ENCODE results near the gene NRXN2.

DNA sequence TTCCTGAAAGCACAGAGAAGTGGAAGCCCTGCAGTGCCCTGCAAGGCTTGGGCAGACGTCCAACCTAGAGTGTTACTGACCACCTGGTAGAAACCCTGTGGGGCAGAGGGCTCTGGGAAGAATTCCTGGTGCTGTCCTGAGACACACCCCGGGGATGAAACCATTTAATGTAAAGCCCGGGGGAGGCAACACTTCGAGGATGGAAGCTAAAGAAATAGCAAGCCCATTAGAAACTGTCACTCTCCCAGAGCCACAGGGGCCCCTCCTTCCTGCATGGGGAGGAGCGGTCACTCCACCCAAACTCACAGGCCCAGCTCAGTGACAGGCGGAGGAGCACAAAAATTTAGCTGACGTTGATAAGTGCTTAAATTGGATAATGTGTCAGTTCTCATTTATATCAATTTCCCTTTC is 57.6 kb downstream of the NRXN2 start:
- TF ChIP-seq POLR2A (IDR thresholded peaks at IDR 0.05; ENCODE audit: low read length) (no peak), GATA1 (IDR thresholded peaks at IDR 0.05; ENCODE audit: low read depth, low read length) (no peak)
